ENCODE results near the gene MPPED2. TPM values are rescaled to one million over a fixed set of nuclear protein-coding genes. Genes with fewer than 3 reads are reported as not detected.

Gene MPPED2
- total and polyA plus RNA-seq, 10 of the 15 experiments (the other 5 are each of a cell fraction or from before 2014, with no cell fraction given) = not detected

- no peak for TF ChIP-seq STAT3 (IDR thresholded peaks at IDR 0.05; ENCODE audit: low read depth, low read length)
Observed at GRCh38 chr11:30566482-30566881, 19.7 kb downstream of the MPPED2 start (continued).

DNA sequence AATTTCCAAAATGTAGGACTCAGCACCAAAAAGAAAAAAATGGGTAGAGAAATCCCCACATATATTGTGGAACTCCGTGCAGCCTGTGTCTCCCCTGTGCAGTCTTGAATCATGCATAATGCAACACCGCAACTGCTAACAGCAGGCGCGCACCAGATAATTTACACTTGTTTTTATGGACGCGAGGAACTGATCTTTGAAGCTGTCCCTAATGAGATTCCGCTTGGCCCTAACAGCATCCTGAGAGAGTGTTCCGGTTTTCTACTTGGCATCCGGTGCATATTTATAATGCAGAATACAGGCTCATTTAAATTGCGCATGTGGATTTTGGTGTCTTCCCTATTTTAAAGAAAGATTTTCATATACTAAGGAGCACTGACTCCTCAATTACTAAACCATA is 21.1 kb downstream of the MPPED2 start:
- H3K36me3 ChIP-seq (ENCODE audit: control insufficient read depth in 2 of 2, insufficient read depth in 2 of 2, low read length in 1 of 2) = no peaks in the 10 kb centered on the region
- POLR2A ChIA-PET = no interaction called here
- no peak overlapping the region for H2AFZ ChIP-seq (ENCODE audit: control insufficient read depth, low read depth, low read length)
- no TSS peak for BruUV-seq (replicated peaks)
- H4K20me1 ChIP-seq (ENCODE audit: control insufficient read depth, insufficient read depth) = no peaks in the 10 kb centered on the region
- TF ChIP-seq RELA (IDR thresholded peaks at IDR 0.05; ENCODE audit: borderline replicate concordance, partially characterized antibody) (no peak), CHD2 (IDR thresholded peaks at IDR 0.05; ENCODE audit: borderline replicate concordance, low read depth, low read length) (no peak), EP300 (IDR thresholded peaks at IDR 0.05; ENCODE audit: borderline replicate concordance in 1 of 2, control insufficient read depth in 1 of 2, low read depth in 2 of 2, low read length in 2 of 2) (no peak), STAT1 (conservative IDR thresholded peaks at IDR 0.05) (no peak), IKZF1 (conservative IDR thresholded peaks at IDR 0.05) (no peak), CBX5 (IDR thresholded peaks at IDR 0.05; ENCODE audit: low read depth) (no peak), HDAC6 (IDR thresholded peaks at IDR 0.05; ENCODE audit: unreplicated experiment) (no peak), TCF7 (IDR thresholded peaks at IDR 0.05; ENCODE audit: borderline replicate concordance) (no peak), SIN3A (IDR thresholded peaks at IDR 0.05; ENCODE audit: low read depth, low read length) (no peak), FOXK2 (IDR thresholded peaks at IDR 0.05) (no peak), POU2F2 (IDR thresholded peaks at IDR 0.05; ENCODE audit: borderline replicate concordance, low read depth, low read length) (no peak), RUNX3 (IDR thresholded peaks at IDR 0.05; ENCODE audit: low read length) (no peak), WRNIP1 (IDR thresholded peaks at IDR 0.05; ENCODE audit: borderline replicate concordance, low read depth, low read length) (no peak), CREM (IDR thresholded peaks at IDR 0.05; ENCODE audit: low read depth) (no peak), BRCA1 (IDR thresholded peaks at IDR 0.05; ENCODE audit: low read depth, low read length) (no peak)
- RAD21 ChIA-PET (ENCODE audit: unreplicated experiment) = no interaction called here
- 73% methylated on average over 10 of the region's 10 CpGs for WGBS (ENCODE audit: insufficient coverage, insufficient replicate concordance, low lambda C conversion rate, missing lambda C conversion rate)
- no peaks in the 10 kb centered on the region for H3K27me3 ChIP-seq (replicated peaks in 1 of 2; ENCODE audit: control insufficient read depth in 2 of 2, insufficient read depth in 2 of 2, low read length in 1 of 2)
- no peak overlapping the region for H3K27ac ChIP-seq (ENCODE audit: control insufficient read depth, insufficient read depth)
- H3K9me3 ChIP-seq (replicated peaks; ENCODE audit: control insufficient read depth, insufficient read depth, low read length) = no peaks in the 10 kb centered on the region
- H3K79me2 ChIP-seq (ENCODE audit: control insufficient read depth, insufficient read depth, low read length) = no peaks in the 10 kb centered on the region
- no peak overlapping the region for H3K4me3 ChIP-seq
- intact Hi-C loops (cut with micrococcal nuclease; ENCODE audit: unreplicated experiment) (no loop called here), in situ Hi-C loops (cut with MboI) (no loop called here)
- H3K4me2 ChIP-seq (ENCODE audit: control insufficient read depth, insufficient read depth) = no peak overlapping the region
- CTCF ChIA-PET = no interaction called here
- ATAC-seq (no peak), FAIRE-seq (no peak), DNase-seq (ENCODE audit: low read depth, low spot score) (no peak)
- no peaks in the 10 kb centered on the region for H3K4me1 ChIP-seq (ENCODE audit: control insufficient read depth, insufficient read depth, low read length)
- H3K9ac ChIP-seq (ENCODE audit: control insufficient read depth, insufficient read depth, low read length) = no peak overlapping the region
- SMC1A ChIA-PET (ENCODE audit: uncharacterized antibody, unreplicated experiment) = interaction anchor here (0.6 kb wide), 1 partner anchor 36 kb away, joined by 4 read pairs; no protein-coding TSS in a partner anchor

Data from GM12878 (cell line).